ENCODE data around the gene SNX12.

The SNX12 gene

DNA sequence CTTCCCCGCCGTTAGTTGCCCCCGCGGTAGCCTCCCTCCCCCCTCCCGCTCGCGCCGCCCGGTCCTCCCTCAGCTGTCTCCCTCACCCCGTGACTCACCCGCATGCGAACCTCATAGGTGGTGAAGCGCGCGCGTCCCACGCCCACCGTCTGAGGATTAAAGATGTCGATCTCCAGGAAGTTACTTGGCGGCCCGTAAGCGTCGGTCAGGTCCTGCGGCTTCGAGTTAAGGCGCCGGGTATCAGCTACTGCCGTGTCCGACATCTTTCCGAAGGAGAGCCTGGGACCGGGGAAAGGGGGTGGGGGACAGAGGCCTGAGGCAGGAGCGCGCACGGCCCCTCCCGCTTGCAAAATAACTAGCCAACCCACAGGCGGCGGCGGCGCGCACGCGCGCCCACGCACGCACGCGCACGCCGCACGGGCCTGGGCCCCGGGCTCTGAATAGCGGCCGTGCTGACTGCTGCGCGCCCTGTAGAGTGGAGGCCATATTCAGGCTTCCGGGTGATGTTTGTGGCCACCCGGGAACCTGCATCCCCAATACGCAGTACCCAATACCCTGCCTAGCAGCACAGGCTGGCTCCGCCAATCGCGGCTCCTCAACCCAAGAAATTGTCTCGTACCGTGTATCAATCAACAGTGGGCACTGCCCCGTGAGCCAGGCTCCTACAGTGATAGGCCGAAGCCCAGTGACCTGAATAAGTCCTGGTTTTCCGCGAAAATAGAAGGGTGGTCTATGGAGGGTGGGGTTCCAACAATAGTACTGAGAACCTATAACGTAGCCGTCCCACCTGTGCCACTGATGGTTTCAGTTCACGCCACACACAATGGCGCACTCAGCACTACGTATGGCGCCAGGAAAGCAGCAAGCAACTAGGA is at the start of gene SNX12:
TSS of gene SNX12 (minus strand) at position 291 of the 875 bp plus-strand sequence. CDS start at position 263, 28 bp downstream.
- H3K27ac ChIP-seq, result peak within 1 kb of the TSS; percentile 68
- no peak for TF ChIP-seq ZFX (IDR thresholded peaks at IDR 0.05)
- TF ChIP-seq, protein P1, sequence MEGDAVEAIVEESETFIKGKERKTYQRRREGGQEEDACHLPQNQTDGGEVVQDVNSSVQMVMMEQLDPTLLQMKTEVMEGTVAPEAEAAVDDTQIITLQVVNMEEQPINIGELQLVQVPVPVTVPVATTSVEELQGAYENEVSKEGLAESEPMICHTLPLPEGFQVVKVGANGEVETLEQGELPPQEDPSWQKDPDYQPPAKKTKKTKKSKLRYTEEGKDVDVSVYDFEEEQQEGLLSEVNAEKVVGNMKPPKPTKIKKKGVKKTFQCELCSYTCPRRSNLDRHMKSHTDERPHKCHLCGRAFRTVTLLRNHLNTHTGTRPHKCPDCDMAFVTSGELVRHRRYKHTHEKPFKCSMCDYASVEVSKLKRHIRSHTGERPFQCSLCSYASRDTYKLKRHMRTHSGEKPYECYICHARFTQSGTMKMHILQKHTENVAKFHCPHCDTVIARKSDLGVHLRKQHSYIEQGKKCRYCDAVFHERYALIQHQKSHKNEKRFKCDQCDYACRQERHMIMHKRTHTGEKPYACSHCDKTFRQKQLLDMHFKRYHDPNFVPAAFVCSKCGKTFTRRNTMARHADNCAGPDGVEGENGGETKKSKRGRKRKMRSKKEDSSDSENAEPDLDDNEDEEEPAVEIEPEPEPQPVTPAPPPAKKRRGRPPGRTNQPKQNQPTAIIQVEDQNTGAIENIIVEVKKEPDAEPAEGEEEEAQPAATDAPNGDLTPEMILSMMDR (conservative IDR thresholded peaks at IDR 0.05), result no peak

DNA sequence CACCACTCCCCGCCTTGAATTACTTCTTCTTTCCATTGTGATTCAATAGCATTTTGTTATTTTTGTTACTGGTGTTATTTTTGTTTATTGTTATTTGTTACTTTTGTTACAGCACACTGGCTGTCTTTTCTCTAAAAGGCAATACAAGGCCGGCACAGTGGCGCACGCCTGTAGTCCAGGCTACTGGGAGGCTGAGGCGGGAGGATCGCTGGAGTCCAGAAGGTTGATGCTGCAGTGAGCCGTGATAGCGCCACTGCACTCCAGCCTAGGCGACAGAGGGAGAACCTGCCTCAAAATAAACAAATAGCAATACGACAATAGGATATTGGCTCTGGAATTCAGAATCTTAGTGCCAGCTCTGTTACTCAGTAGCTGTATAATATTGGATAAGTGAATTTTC is 49.2 kb upstream of the SNX12 start:
- H3K27ac ChIP-seq, result no peak overlapping the region

DNA sequence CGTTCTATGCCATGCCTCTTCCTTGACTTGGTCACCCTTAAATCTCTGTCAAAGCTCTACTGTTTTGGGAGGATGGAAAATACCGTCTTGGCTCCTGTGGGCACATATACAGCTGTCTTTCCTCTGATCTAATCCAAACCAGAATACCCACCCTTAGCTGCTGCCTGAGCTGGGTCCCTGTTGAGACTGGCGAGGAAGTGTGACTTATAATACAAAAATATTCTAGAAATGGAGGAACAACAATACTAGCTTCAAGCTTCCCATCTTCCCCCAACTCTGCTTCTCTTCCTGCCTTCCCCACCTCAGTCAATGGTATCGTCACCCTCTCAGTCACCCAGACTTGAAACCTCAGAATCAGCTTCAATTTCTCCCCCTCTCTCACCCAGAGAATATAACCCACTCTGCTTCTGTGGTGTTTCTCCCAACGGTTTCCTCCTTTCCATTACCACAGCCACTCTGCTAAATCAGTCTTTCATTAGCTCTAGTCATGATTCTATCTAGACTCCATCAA is 43.8 kb upstream of the SNX12 start:
- TF ChIP-seq, protein P1 (conservative IDR thresholded peaks at IDR 0.05), result no peak
- no peak for TF ChIP-seq ZFX (IDR thresholded peaks at IDR 0.05)
- no peak overlapping the region for H3K27ac ChIP-seq

More for the DNA sequence above, 49.2 kb upstream of the SNX12 start:
- TF ChIP-seq, protein P1 (conservative IDR thresholded peaks at IDR 0.05), result no peak
- no peak for TF ChIP-seq ZFX (IDR thresholded peaks at IDR 0.05)

DNA sequence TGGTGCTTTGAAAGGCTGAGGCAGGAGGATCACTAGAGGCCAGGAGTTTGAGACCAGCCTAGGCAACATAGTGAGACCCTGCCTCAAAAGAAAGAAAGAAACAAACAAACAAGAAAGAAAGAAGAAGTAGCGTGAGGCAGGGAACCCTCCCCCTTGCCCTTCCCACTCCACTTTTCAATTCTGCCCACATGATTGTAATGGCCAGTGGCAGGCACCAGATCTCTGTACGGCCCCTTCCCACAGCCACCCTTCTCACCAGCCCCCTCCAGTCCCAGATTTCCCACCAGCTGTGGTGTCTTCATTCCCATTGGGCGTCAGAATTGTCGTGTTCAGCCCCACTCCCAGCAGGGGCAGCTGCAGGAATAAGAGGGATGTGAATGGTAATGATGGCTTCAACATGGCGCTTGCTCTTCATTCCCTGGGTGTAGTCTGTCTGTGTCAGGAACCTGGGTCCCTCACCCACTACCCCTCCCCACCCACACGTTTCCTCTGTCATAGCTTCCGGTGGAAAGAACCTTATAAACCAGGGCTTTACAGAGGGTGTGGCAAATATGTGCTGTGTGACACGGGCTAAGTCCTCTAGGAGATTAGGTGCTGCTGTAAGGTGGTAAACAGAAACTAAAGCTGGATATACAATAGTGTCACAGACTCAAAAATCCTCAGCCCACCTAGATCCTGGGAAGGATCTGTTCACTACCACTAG is 43.2 kb upstream of the SNX12 start, which contains the start of gene IL2RG:
TSS of gene IL2RG (minus strand) at position 437 of the 703 bp plus-strand sequence. CDS start at position 399, 38 bp downstream.
- TF ChIP-seq ZFX (IDR thresholded peaks at IDR 0.05), result no peak
- TF ChIP-seq, protein P1 (conservative IDR thresholded peaks at IDR 0.05), result no peak
- H3K27ac ChIP-seq, result no peak within 1 kb of the TSS

DNA sequence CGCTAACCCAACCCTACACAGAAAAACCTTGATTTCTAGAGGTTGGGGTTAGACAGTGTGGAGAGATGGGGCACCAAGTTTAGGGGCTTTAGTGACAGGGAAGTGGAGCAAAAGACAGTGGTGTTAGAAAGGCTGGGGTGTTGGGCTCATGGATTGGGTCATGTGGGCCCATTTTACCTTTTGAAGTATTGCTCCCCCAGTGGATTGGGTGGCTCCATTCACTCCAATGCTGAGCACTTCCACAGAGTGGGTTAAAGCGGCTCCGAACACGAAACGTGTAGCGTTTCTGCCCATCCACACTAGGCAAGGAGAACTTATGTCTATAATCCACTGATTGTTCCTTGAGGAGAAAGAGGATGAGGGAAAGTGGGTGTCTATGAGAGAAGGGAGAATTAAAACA is 40.9 kb upstream of the SNX12 start:
- no peak for TF ChIP-seq ZFX (IDR thresholded peaks at IDR 0.05)
- TF ChIP-seq, protein P1 (conservative IDR thresholded peaks at IDR 0.05), result no peak
- no peak overlapping the region for H3K27ac ChIP-seq

DNA sequence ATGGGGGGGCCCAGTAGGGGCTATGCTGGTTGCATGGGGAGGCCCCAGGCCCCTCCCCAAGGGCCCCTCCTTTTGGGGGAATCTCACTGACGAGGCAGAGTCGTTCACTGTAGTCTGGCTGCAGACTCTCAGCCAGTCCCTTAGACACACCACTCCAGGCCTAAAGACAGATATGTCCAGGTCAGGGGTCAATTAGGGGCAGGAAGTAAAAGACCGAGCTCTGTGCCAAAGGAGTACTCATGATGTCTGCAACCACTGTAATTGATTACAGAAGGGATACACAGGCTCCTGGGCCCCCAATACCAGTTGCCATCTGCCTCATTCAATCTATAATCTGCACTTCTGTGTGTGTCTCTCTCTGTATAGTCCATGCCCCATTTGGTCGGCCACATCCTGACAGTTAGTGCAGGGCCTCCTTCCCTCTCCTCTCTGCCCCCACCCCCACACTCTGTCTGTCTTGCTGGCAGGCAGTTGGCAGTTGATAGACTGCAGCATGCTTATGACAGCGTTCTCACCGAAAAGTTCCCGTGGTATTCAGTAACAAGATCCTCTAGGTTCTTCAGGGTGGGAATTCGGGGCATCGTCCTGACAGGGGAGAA is 39.7 kb upstream of the SNX12 start:
- no peak for TF ChIP-seq ZFX (IDR thresholded peaks at IDR 0.05)
- TF ChIP-seq, protein P1 (conservative IDR thresholded peaks at IDR 0.05), result no peak
- H3K27ac ChIP-seq, result no peak overlapping the region
